ELF-1 (cell line): Measurements from ENCODE around the gene PERM1.

Experiments used
- DNase-seq: peaks from one replicate; pipeline ENCODE4 v3.0.0-alpha.2; 2016; ENCODE audit warnings: low read depth, low spot score

PERM1 gene

DNA sequence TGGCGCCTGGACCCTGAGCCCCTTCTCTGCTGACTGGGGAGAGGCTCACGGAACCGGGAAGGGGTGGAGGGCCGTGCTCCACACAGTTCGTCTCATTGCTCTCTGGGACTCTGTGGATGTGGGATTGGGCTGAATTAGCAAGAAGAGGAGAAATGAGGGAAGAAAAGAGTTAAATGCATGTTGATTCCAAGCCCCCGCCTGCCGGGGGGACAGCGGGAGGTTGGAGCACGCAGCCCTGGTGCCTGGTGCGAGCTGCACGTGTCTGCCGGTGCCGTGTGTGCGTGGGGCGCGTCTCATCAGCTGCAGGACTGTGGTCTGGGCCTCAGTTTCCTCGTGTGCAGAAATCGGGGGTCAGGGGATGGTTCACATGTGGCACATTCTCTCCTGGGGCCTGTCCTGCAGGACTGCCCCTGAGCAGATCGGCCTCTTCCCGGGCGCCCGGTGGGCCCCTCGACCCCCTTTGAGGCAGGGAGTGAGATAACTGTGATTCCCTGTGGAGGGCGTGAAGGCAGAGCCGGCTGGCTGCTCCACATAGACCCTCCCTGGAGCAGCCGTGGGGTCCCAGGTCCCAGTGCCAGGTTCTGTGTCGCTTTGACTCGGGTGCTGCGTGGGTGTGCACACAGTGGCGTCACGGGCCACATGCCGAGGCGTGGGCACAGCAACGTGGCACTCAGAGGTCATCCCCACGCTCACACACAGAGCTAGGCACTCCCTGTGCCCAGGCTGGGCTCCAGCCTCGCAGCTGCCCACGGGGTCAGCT is 46.7 kb downstream of the PERM1 start:
- DNase-seq, result no peak

- DNase-seq, result no peak
Observed at GRCh38 chr1:933603-933940, 48.3 kb downstream of the PERM1 start.

GRCh38 chr1:932776-933602 is 48.9 kb downstream of the PERM1 start:
- DNase-seq, result no peak

GRCh38 chr1:932173-932510 is 49.8 kb downstream of the PERM1 start:
- no peak for DNase-seq

GRCh38 chr1:931380-932172 is 50.3 kb downstream of the PERM1 start:
- no peak for DNase-seq

DNA sequence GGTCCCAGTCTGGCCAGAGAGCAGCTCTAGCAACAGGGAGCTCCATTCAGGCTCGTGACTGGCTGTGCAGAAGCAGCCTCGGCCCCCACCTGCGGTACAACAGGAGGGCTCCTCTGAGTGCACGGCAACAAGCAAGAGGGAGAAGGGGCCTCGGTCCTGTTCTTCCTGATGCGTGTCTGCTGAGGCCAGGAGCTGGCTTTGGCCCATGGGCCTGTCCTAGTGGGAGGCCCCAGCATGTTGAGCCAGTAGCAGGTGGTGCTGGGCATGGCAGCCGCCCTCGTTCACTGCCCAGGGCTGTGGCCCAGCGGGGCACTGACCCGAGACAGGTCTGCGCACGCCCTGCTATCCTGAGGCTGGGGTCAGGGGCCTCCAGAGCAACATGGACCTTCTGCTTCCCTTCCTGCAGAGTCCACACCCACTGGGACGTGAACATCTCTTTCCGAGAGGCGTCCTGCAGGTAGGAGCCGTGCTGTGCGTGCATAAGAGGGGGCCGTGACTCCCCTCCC is 51.2 kb downstream of the PERM1 start:
- DNase-seq, result no peak

- DNase-seq, result no peak
Observed at GRCh38 chr1:929712-930632, 51.9 kb downstream of the PERM1 start.

DNA sequence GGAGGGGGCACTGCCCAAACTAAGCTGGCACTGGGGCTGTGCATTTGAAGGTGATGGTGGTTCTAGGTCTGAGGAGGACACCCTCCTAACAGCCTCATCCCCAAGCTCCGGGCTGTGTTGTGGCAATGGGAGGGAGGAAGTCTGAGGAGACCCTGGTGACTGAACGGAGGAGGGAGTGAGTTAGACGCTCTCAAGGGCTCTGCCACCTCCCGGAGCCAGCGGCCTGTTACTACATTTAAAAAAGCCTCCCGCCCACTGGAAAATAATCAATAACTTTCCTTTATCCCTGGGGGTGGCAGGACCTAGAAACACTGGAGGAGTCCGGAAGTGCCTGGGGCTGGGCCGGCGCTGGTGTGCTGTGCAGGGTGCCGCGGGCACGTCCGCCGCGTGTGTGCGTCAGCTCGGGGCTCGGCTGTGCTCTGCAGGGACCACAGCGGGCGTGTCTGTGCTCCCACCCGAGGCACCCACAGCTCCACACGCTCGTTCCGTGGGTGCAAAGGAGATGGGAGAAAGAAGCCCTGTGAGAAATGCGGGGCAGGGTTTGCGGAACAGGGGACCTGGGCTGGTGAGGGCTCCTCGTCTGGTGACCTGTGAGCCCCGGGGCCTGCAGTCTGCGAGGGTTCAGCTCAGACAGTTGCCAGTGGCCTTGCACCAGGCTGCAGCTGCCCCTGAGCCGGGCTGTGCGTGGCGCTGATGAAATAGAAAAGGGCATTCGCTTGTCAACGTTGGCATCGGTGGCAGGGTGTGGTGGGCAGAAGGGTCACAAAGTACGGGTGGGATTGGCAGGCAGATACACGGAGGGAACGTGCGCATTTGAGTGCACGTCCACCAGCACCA is 52.9 kb downstream of the PERM1 start:
- no peak for DNase-seq

DNA sequence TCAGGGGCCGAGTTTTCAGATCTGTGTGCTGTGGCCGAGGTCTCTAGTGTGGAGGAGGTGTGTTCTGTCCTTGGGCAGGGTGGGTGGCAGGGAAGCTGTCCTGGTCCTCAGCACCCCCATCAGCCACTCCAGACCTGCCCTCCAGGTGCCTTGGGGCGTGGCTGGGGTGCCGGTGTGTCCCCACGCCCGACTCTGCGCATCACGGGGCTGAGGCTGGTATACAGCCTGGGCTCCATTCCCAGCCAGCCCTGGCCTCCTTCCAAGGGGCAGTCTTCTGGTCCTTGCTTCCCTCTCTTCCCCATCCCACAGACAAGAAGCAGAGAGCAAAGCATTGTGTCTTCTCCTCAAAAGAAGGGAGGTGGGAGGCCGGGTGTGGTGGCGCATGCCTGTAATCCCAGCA is 54.1 kb downstream of the PERM1 start:
- no peak for DNase-seq

DNA sequence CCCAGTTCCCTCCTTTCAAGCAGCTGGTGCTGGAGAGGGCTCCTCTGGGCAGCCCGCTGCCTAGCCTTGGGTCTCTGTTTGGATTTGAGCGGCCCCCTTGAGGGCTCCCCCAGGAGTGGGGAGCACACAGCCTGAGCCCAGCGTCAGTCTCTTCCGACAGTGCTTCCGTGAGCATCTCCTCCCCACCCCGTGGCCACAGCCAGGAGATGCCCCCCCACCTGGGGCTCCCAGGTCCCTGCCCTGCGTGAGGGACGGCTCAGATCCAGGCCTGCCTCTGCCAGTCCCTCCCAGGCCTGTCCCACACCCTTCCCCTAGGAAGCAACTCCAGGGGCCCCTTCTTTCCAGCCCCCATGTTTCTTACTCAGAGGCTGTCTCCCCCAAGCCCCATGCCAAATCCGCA is 54.7 kb downstream of the PERM1 start:
- DNase-seq, result no peak

- DNase-seq, result no peak
Observed at GRCh38 chr1:925561-926421, 56.1 kb downstream of the PERM1 start.
